ENCODE measurements around the gene DGLUCY. TPM values are rescaled to one million over a fixed set of nuclear protein-coding genes. Genes with fewer than 3 reads are reported as not detected.

The DGLUCY gene
- total and polyA plus RNA-seq, 2 of the 13 experiments (the other 11 are each of a cell fraction or from before 2014, with no cell fraction given) = 14.8 to 36.3 TPM

DNA sequence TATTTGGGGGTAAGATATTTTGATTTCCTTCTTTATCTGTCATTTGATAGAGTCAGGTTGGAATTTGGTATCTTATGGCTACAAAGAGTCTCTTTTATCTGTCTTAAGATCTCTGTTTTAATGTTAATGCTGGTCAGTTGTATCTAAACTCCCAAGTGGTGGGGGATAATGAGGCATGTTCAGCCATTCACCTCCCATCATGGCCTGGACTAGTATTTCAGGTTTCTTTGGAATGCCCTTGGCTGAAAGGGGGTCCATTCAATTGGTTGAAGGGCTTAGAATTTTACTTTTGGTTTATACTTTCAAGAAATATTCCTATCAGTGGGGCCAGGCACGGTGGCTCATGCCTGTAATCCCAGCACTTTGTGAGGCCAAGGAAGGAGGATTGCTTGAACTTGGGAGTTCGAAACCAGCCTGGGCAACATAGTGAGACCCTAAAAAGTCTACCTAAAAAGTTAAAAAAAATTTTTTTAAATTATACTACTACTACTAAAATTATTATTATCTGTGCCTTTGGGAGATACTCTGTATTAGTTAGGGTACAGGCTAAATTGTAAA is 4.7 kb downstream of the DGLUCY start:
- ChIA-PET CTCF (ENCODE audit: low intra/inter-chr PET ratio, low total read pairs) (no interaction called here), POLR2A (no interaction called here)
- Histone ChIP-seq H2AFZ (ENCODE audit: low read length) (no peak overlapping the region), H3K79me2 (ENCODE audit: insufficient read depth, low read length) (peaks cover 26% of the 10 kb centered on the region), H3K4me2 (ENCODE audit: low read depth, low read length) (no peak overlapping the region), H3K9ac (ENCODE audit: insufficient read depth, low read depth, low read length) (no peak overlapping the region), H3K4me3 (replicated peaks in 1 of 3; ENCODE audit: insufficient read depth in 1 of 3, low read depth in 2 of 3, low read length in 3 of 3) (no peak overlapping the region), H3K27me3 (ENCODE audit: control insufficient read depth in 1 of 2, insufficient read depth in 2 of 2, low read length in 2 of 2) (no peaks in the 10 kb centered on the region; a peak in 1 of 5 replicates), H3K4me1 (ENCODE audit: insufficient read depth, low read length) (peaks cover 42% of the 10 kb centered on the region), H3K9me3 (ENCODE audit: low read length) (no peaks in the 10 kb centered on the region), H3K27ac (ENCODE audit: extremely low read length, insufficient read depth, low read length) (no peak overlapping the region), H4K20me1 (ENCODE audit: insufficient read depth, low read length) (no peaks in the 10 kb centered on the region), H3K36me3 (replicated peaks in 1 of 2; ENCODE audit: control insufficient read depth in 1 of 2, insufficient read depth in 2 of 2, low read length in 2 of 2) (no peaks in the 10 kb centered on the region)
- no peak for ATAC-seq
- FAIRE-seq = no peak
- DNase-seq (ENCODE audit: low spot score) = no peak
- intact Hi-C loops (cut with micrococcal nuclease; ENCODE audit: unreplicated experiment) = no loop called here
- in situ Hi-C loops (cut with HindIII; ENCODE audit: extremely low pct_ligation_motif_present, low pct_unique_long_range_greater_than_20kb) = no loop called here
- BruUV-seq (replicated peaks) = no TSS peak
- WGBS (ENCODE audit: low lambda C conversion rate) = 95% methylated on average over 2 of the region's 2 CpGs
- no peak for TF ChIP-seq ZNF17 (CRISPR knock-in tag; IDR thresholded peaks at IDR 0.05)
- TF ChIP-seq ZNF263 (CRISPR knock-in tag; IDR thresholded peaks at IDR 0.05) = no peak
- no peak for TF ChIP-seq ADNP (CRISPR knock-in tag; IDR thresholded peaks at IDR 0.05)
- TF ChIP-seq ZNF468 (CRISPR knock-in tag; IDR thresholded peaks at IDR 0.05) = no peak
- no peak for TF ChIP-seq KDM3A (CRISPR knock-in tag; IDR thresholded peaks at IDR 0.05; ENCODE audit: low read depth)
- TF ChIP-seq ISX (CRISPR knock-in tag; conservative IDR thresholded peaks at IDR 0.05) = no peak
- TF ChIP-seq SNAI1 (CRISPR knock-in tag; IDR thresholded peaks at IDR 0.05; ENCODE audit: borderline replicate concordance) = no peak
- no peak for TF ChIP-seq MZF1 (CRISPR knock-in tag; IDR thresholded peaks at IDR 0.05; ENCODE audit: borderline replicate concordance)
- TF ChIP-seq GTF3A (CRISPR knock-in tag; conservative IDR thresholded peaks at IDR 0.05) = no peak
- no peak for TF ChIP-seq ZFP62 (CRISPR knock-in tag; IDR thresholded peaks at IDR 0.05)
- TF ChIP-seq, protein P1, sequence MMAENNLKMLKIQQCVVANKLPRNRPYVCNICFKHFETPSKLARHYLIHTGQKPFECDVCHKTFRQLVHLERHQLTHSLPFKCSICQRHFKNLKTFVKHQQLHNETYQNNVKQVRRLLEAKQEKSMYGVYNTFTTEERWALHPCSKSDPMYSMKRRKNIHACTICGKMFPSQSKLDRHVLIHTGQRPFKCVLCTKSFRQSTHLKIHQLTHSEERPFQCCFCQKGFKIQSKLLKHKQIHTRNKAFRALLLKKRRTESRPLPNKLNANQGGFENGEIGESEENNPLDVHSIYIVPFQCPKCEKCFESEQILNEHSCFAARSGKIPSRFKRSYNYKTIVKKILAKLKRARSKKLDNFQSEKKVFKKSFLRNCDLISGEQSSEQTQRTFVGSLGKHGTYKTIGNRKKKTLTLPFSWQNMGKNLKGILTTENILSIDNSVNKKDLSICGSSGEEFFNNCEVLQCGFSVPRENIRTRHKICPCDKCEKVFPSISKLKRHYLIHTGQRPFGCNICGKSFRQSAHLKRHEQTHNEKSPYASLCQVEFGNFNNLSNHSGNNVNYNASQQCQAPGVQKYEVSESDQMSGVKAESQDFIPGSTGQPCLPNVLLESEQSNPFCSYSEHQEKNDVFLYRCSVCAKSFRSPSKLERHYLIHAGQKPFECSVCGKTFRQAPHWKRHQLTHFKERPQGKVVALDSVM (CRISPR knock-in tag; IDR thresholded peaks at IDR 0.05) = no peak
- TF ChIP-seq, protein P2, sequence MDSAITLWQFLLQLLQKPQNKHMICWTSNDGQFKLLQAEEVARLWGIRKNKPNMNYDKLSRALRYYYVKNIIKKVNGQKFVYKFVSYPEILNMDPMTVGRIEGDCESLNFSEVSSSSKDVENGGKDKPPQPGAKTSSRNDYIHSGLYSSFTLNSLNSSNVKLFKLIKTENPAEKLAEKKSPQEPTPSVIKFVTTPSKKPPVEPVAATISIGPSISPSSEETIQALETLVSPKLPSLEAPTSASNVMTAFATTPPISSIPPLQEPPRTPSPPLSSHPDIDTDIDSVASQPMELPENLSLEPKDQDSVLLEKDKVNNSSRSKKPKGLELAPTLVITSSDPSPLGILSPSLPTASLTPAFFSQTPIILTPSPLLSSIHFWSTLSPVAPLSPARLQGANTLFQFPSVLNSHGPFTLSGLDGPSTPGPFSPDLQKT (CRISPR knock-in tag; IDR thresholded peaks at IDR 0.05; ENCODE audit: borderline replicate concordance) = no peak

Measured in HepG2 (cell line).